Astrocyte (in vitro differentiated cells and primary cell): Measurements from ENCODE around the gene PRKCH. TPM values are rescaled to one million over a fixed set of nuclear protein-coding genes. Genes with fewer than 3 reads are reported as not detected.

Experiments used
- DNase-seq: peaks from one replicate; pipeline ENCODE4 v3.0.0-alpha.2; 2010; ENCODE audit warnings: low read depth
- FAIRE-seq: peaks from 2 replicates; lab custom pipeline; 2011; peaks lifted over from hg19 to GRCh38; lab: Jason Lieb, UNC
- H2AFZ ChIP-seq: 2 replicates; pipeline ENCODE4 v1.6.0; 2012; ENCODE audit warnings: low read depth, low read length, inconsistent platforms
- H3K27ac ChIP-seq: 2 replicates; pipeline ENCODE4 v1.5.1; 2011; ENCODE audit warnings: low read depth, low read length, inconsistent platforms
- H3K27me3 ChIP-seq: 2 replicates; pipeline ENCODE4 v1.6.0; 2011; ENCODE audit warnings: low read length, inconsistent platforms; ENCODE audit not compliant: insufficient read depth
- H3K36me3 ChIP-seq: 2 replicates; pipeline ENCODE4 v1.5.1; 2011; ENCODE audit warnings: low read length, inconsistent platforms; ENCODE audit not compliant: insufficient read depth
- H3K4me1 ChIP-seq: 2 replicates; pipeline ENCODE4 v1.5.1; 2011; ENCODE audit warnings: low read length, inconsistent platforms; ENCODE audit not compliant: insufficient read depth
- H3K4me2 ChIP-seq: 2 replicates; pipeline ENCODE4 v1.6.0; 2012; ENCODE audit warnings: low read length, inconsistent platforms
- H3K4me3 ChIP-seq: 2 replicates; pipeline ENCODE4 v1.5.1; 2011; ENCODE audit warnings: low read depth, mild to moderate bottlenecking, low read length, inconsistent platforms; ENCODE audit not compliant: insufficient read depth
- H3K79me2 ChIP-seq: 2 replicates; pipeline ENCODE4 v1.6.0; 2012; ENCODE audit warnings: mild to moderate bottlenecking, low read length, inconsistent platforms; ENCODE audit not compliant: insufficient read depth
- H3K9ac ChIP-seq: 2 replicates; pipeline ENCODE4 v1.6.0; 2012; ENCODE audit warnings: mild to moderate bottlenecking, low read length, inconsistent platforms
- H3K9me3 ChIP-seq: 2 replicates; pipeline ENCODE4 v1.5.1; 2012; ENCODE audit warnings: low read depth, mild to moderate bottlenecking, low read length, inconsistent platforms; ENCODE audit not compliant: insufficient read depth
- H4K20me1 ChIP-seq: 2 replicates; pipeline ENCODE4 v1.6.0; 2012; ENCODE audit warnings: low read length, inconsistent platforms; ENCODE audit not compliant: insufficient read depth
- H3K27ac Mint-ChIP-seq: one replicate; pipeline ENCODE4 v1.8.0; 2021; ENCODE audit warnings: mild to moderate bottlenecking, mixed read lengths; ENCODE audit not compliant: unreplicated experiment
- H3K27me3 Mint-ChIP-seq: one replicate; pipeline ENCODE4 v1.8.0; 2021; ENCODE audit warnings: low read depth, mixed read lengths; ENCODE audit not compliant: unreplicated experiment
- H3K36me3 Mint-ChIP-seq: one replicate; pipeline ENCODE4 v1.8.0; 2021; ENCODE audit warnings: low read depth, mixed read lengths; ENCODE audit not compliant: unreplicated experiment
- H3K4me1 Mint-ChIP-seq: one replicate; pipeline ENCODE4 v1.8.0; 2021; ENCODE audit warnings: low read depth, mixed read lengths; ENCODE audit not compliant: unreplicated experiment
- H3K4me3 Mint-ChIP-seq: one replicate; pipeline ENCODE4 v1.8.0; 2021; ENCODE audit warnings: mild to moderate bottlenecking, moderate library complexity, mixed read lengths; ENCODE audit not compliant: unreplicated experiment
- H3K9me3 Mint-ChIP-seq: one replicate; pipeline ENCODE4 v1.8.0; 2021; ENCODE audit warnings: mild to moderate bottlenecking, mixed read lengths; ENCODE audit not compliant: unreplicated experiment
- EZH2 ChIP-seq: IDR thresholded peaks from 2 replicates; pipeline ENCODE4 v1.6.1; 2012; ENCODE audit warnings: mild to moderate bottlenecking, low read length, inconsistent platforms; ENCODE audit not compliant: insufficient read depth
- total RNA-seq: library from RNA; stranded (reverse); gene quantifications from 2 replicates; pipeline ENCODE4 v1.2.1, GENCODE V29; 2021
- TF ChIP-seq, protein P1 (sequence below): IDR thresholded peaks from 2 replicates; pipeline ENCODE4 v1.5.1; 2011; ENCODE audit warnings: low read depth, mild to moderate bottlenecking, inconsistent platforms, low read length, moderate library complexity; ENCODE audit not compliant: insufficient read depth

PRKCH gene
- total RNA-seq, 1 donor from 2014 or later = 6.0 TPM

DNA sequence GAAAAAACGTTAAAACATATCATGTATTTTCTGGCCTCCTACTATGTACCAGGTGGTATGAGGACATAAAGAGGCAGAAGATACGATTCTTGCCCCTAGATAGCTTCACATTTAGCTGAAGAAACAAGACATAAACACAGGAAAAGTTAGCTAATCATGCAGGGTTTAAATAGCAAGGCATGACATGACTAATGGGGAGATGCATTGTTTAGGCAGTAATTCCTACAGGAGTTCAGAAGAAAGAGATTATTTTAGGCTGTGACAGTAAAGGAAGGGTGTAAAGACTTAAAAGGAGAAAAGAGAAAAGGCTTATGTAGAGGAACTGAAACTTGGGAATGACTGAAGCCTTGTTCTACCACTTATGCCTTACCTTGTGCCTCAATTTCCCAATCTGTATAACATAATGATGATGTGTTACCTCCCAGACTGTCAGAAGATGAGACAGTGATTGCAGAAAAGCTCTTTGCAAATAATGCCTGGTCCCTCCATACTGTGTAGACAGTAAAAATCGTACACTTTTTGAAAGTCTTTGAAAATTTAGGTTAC, 44.4 kb downstream of the PRKCH start:
- H3K9ac ChIP-seq = no peak overlapping the region
- H3K9me3 ChIP-seq = no peaks in the 10 kb centered on the region
- no peak overlapping the region for H3K4me3 ChIP-seq
- H3K79me2 ChIP-seq = no peaks in the 10 kb centered on the region
- no peaks in the 10 kb centered on the region for H3K36me3 Mint-ChIP-seq
- FAIRE-seq (no peak), DNase-seq (no peak)
- no peaks in the 10 kb centered on the region for H3K27me3 ChIP-seq
- no peak overlapping the region for H3K27ac ChIP-seq
- no peaks in the 10 kb centered on the region for H3K4me1 ChIP-seq
- H3K36me3 ChIP-seq = no peaks in the 10 kb centered on the region
- no peak for TF ChIP-seq EZH2
- TF ChIP-seq, protein P1, sequence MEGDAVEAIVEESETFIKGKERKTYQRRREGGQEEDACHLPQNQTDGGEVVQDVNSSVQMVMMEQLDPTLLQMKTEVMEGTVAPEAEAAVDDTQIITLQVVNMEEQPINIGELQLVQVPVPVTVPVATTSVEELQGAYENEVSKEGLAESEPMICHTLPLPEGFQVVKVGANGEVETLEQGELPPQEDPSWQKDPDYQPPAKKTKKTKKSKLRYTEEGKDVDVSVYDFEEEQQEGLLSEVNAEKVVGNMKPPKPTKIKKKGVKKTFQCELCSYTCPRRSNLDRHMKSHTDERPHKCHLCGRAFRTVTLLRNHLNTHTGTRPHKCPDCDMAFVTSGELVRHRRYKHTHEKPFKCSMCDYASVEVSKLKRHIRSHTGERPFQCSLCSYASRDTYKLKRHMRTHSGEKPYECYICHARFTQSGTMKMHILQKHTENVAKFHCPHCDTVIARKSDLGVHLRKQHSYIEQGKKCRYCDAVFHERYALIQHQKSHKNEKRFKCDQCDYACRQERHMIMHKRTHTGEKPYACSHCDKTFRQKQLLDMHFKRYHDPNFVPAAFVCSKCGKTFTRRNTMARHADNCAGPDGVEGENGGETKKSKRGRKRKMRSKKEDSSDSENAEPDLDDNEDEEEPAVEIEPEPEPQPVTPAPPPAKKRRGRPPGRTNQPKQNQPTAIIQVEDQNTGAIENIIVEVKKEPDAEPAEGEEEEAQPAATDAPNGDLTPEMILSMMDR = no peak
- no peaks in the 10 kb centered on the region for H4K20me1 ChIP-seq
- H2AFZ ChIP-seq = no peak overlapping the region
- no peaks in the 10 kb centered on the region for H3K9me3 Mint-ChIP-seq
- no peaks in the 10 kb centered on the region for H3K4me1 Mint-ChIP-seq
- no peak overlapping the region for H3K4me3 Mint-ChIP-seq
- no peak overlapping the region for H3K27ac Mint-ChIP-seq
- H3K27me3 Mint-ChIP-seq = no peaks in the 10 kb centered on the region
- H3K4me2 ChIP-seq = no peak overlapping the region

DNA sequence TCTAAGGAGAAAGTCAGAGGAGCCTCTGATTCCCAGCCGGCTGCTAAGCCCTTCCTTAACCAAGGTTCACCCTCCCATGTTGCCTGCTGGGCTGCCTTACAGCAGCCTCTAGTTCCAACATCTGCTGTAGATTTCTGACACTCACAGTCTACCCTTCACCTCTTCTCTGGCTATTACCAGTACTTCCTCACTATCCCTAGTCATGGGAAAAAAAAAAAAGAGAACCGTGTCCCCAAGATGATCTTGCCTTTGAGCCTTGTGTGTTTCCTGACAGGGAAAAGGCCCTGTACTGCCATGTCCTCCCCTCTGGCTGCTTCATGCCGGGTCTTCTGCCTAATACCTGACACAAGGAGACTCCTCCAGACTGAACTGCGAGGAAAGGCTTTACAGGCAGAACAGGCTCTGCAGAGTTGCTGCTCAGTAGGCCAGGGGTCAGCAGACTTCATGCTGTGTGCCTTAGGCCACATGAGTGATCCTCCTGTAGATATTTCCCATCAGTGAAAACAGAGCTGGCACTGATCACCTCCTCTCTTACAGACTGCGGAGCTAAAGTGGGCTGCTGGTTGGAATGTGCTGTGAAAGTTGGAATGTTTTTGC, 46.8 kb downstream of the PRKCH start:
- TF ChIP-seq, protein P1 = no peak
- TF ChIP-seq EZH2 = no peak
- no peak overlapping the region for H3K27ac ChIP-seq
- H3K27ac Mint-ChIP-seq = no peak overlapping the region

More for the DNA sequence above, 46.8 kb downstream of the PRKCH start:
- FAIRE-seq (no peak), DNase-seq (no peak)
- no peaks in the 10 kb centered on the region for H3K79me2 ChIP-seq
- no peaks in the 10 kb centered on the region for H3K27me3 ChIP-seq
- peaks cover 4% of the 10 kb centered on the region for H3K9me3 ChIP-seq
- H2AFZ ChIP-seq = no peak overlapping the region
- no peak overlapping the region for H3K4me3 ChIP-seq
- no peaks in the 10 kb centered on the region for H4K20me1 ChIP-seq
- no peaks in the 10 kb centered on the region for H3K4me1 Mint-ChIP-seq
- H3K36me3 ChIP-seq = no peaks in the 10 kb centered on the region
- no peaks in the 10 kb centered on the region for H3K4me1 ChIP-seq
- H3K4me2 ChIP-seq = no peak overlapping the region
- no peak overlapping the region for H3K9ac ChIP-seq
- H3K4me3 Mint-ChIP-seq = no peak overlapping the region
- H3K27me3 Mint-ChIP-seq = no peaks in the 10 kb centered on the region
- H3K9me3 Mint-ChIP-seq = peaks cover 4% of the 10 kb centered on the region
- no peaks in the 10 kb centered on the region for H3K36me3 Mint-ChIP-seq
